ENCODE results near the gene ID3.

Gene ID3

GRCh38 chr1:23558872-23559135 lies 497 bp downstream of the ID3 start:
- Histone ChIP-seq H3K36me3 (peaks cover 0 to 24% (median 10%) of the 10 kb centered on the region in 11 experiments; a peak in 11 of 22 replicates), H3K4me3 (peak overlapping the region; percentile 77 to 97 (median 86)), H3K9me3 (replicated peaks in 1 of 11) (no peaks in the 10 kb centered on the region), H3K4me2 (peak overlapping the region; percentile 83 to 98 (median 92)), H3K27ac (peak overlapping the region; percentile 81 to 96 (median 91); a peak in 21 of 22 replicates), H3K4me1 (peaks cover 72 to 87% (median 78%) of the 10 kb centered on the region in 10 experiments), H3K9ac (peak overlapping the region; percentile 83 to 91 (median 87)), H3K27me3 (peaks cover 0 to 3% (median 0%) of the 10 kb centered on the region in 11 experiments; a peak in 2 of 22 replicates), H4K20me1 (peaks cover 14 to 33% (median 27%) of the 10 kb centered on the region in 11 experiments; a peak in 20 of 22 replicates)
- TF ChIP-seq Cebpa-rat (IDR thresholded peaks at IDR 0.05), result no peak

GRCh38 chr1:23558140-23558871 lies 995 bp downstream of the ID3 start:
- Histone ChIP-seq H3K4me2 (peak overlapping the region; percentile 83 to 98 (median 92)), H4K20me1 (peaks cover 14 to 33% (median 27%) of the 10 kb centered on the region in 11 experiments; a peak in 20 of 22 replicates), H3K9me3 (replicated peaks in 1 of 11) (no peaks in the 10 kb centered on the region), H3K36me3 (peaks cover 0 to 24% (median 10%) of the 10 kb centered on the region in 11 experiments; a peak in 11 of 22 replicates), H3K4me3 (peak overlapping the region; percentile 77 to 97 (median 86)), H3K4me1 (peaks cover 72 to 87% (median 78%) of the 10 kb centered on the region in 10 experiments), H3K27ac (peak overlapping the region; percentile 81 to 96 (median 91)), H3K9ac (peak overlapping the region; percentile 83 to 91 (median 87)), H3K27me3 (peaks cover 0 to 8% (median 0%) of the 10 kb centered on the region in 11 experiments; a peak in 3 of 22 replicates)
- no peak for TF ChIP-seq Cebpa-rat (IDR thresholded peaks at IDR 0.05)

GRCh38 chr1:23557471-23558124 lies 1.7 kb downstream of the ID3 start:
- TF ChIP-seq Cebpa-rat (IDR thresholded peaks at IDR 0.05), result no peak
- peak overlapping the region; percentile 81 to 96 (median 91); a peak in 21 of 22 replicates for H3K27ac ChIP-seq
- H3K9ac ChIP-seq, result peak overlapping the region; percentile 83 to 91 (median 87)
- H3K9me3 ChIP-seq (replicated peaks in 1 of 11), result no peaks in the 10 kb centered on the region
- H3K36me3 ChIP-seq, result peaks cover 0 to 24% (median 10%) of the 10 kb centered on the region in 11 experiments; a peak in 11 of 22 replicates
- H4K20me1 ChIP-seq, result peaks cover 14 to 33% (median 27%) of the 10 kb centered on the region in 11 experiments; a peak in 20 of 22 replicates
- H3K4me2 ChIP-seq, result peak overlapping the region; percentile 83 to 98 (median 92)
- peaks cover 0 to 9% (median 0%) of the 10 kb centered on the region in 11 experiments; a peak in 3 of 22 replicates for H3K27me3 ChIP-seq
- H3K4me3 ChIP-seq, result peak overlapping the region; percentile 77 to 97 (median 86)
- H3K4me1 ChIP-seq, result peaks cover 65 to 87% (median 78%) of the 10 kb centered on the region in 10 experiments

GRCh38 chr1:23556635-23557470 lies 2.4 kb downstream of the ID3 start:
- Histone ChIP-seq H3K9me3 (replicated peaks in 1 of 11) (no peaks in the 10 kb centered on the region), H3K27me3 (peaks cover 0 to 9% (median 0%) of the 10 kb centered on the region in 11 experiments; a peak in 3 of 22 replicates), H3K27ac (peak overlapping the region in 9 of 11 experiments; percentile 81 to 96 (median 91); a peak in 19 of 22 replicates), H4K20me1 (peaks cover 14 to 33% (median 27%) of the 10 kb centered on the region in 11 experiments; a peak in 20 of 22 replicates), H3K9ac (peak overlapping the region; percentile 83 to 91 (median 87)), H3K4me3 (peak overlapping the region; percentile 77 to 97 (median 86)), H3K4me2 (peak overlapping the region; percentile 83 to 98 (median 92)), H3K36me3 (peaks cover 0 to 24% (median 10%) of the 10 kb centered on the region in 11 experiments; a peak in 11 of 22 replicates), H3K4me1 (peaks cover 58 to 87% (median 77%) of the 10 kb centered on the region in 10 experiments)
- TF ChIP-seq Cebpa-rat (IDR thresholded peaks at IDR 0.05), result no peak

GRCh38 chr1:23555986-23556634 lies 3.2 kb downstream of the ID3 start:
- H3K27ac ChIP-seq, result peak overlapping the region in 9 of 11 experiments; percentile 81 to 96 (median 91); a peak in 19 of 22 replicates
- H3K27me3 ChIP-seq, result peaks cover 0 to 9% (median 0%) of the 10 kb centered on the region in 11 experiments; a peak in 3 of 22 replicates
- peak overlapping the region; percentile 83 to 91 (median 87); a peak in 21 of 22 replicates for H3K9ac ChIP-seq
- H3K4me1 ChIP-seq, result peaks cover 50 to 87% (median 75%) of the 10 kb centered on the region in 10 experiments
- peak overlapping the region; percentile 83 to 98 (median 92) for H3K4me2 ChIP-seq
- no peak for TF ChIP-seq Cebpa-rat (IDR thresholded peaks at IDR 0.05)
- peaks cover 14 to 33% (median 27%) of the 10 kb centered on the region in 11 experiments; a peak in 20 of 22 replicates for H4K20me1 ChIP-seq
- no peaks in the 10 kb centered on the region for H3K9me3 ChIP-seq (replicated peaks in 1 of 11)
- peaks cover 0 to 24% (median 10%) of the 10 kb centered on the region in 11 experiments; a peak in 11 of 22 replicates for H3K36me3 ChIP-seq
- peak overlapping the region; percentile 77 to 97 (median 86); a peak in 19 of 20 replicates for H3K4me3 ChIP-seq

DNA sequence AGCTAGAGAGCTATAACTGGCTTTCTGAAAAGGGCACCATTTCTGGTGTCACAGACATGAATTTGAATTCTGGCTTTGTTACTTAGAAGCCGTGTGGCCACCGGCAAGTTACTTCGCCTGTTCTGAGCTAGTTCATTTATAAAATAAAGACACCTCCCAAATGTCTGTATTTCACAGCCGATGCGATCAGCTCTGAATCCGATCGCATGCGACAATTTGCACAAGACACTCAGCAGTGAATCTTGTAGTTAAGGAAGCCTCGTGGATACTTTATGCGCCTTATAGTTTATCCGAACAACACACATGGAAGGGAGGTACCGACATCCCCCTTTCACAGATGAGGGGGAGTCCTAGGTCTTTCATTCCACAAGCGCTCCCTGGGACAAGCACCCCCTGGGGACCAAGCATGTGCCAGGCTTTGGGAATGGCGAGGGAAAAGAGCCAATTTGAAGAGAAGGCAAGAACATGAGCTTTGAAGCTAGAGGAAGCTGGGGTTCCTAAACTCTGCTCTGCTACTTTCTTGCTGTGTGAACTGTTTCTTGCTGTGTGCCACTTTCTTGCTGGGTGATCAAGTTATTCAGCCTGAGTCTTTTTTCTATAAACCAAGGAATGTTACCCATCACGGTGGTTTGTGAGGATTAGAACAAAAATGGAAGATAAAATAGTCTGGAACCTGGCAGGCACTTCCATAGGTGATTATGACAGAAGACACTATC lies 3.9 kb downstream of the ID3 start:
- H3K4me1 ChIP-seq, result peaks cover 44 to 86% (median 75%) of the 10 kb centered on the region in 10 experiments
- TF ChIP-seq Cebpa-rat (IDR thresholded peaks at IDR 0.05), result no peak
- H3K27ac ChIP-seq, result peak overlapping the region; percentile 22 to 96 (median 90); a peak in 21 of 22 replicates
- peak overlapping the region; percentile 83 to 98 (median 92) for H3K4me2 ChIP-seq
- peak overlapping the region; percentile 77 to 97 (median 86) for H3K4me3 ChIP-seq
- H3K36me3 ChIP-seq, result peaks cover 0 to 24% (median 10%) of the 10 kb centered on the region in 11 experiments; a peak in 11 of 22 replicates
- H4K20me1 ChIP-seq, result peaks cover 14 to 33% (median 27%) of the 10 kb centered on the region in 11 experiments; a peak in 20 of 22 replicates
- peaks cover 0 to 9% (median 0%) of the 10 kb centered on the region in 11 experiments; a peak in 3 of 22 replicates for H3K27me3 ChIP-seq
- H3K9ac ChIP-seq, result peak overlapping the region; percentile 83 to 91 (median 87)
- no peaks in the 10 kb centered on the region for H3K9me3 ChIP-seq (replicated peaks in 1 of 11)

Measured in BLaER1 treated with 17β-estradiol and CSF1 and Interleukin-3, amounts not matched to agents 10 nM and 100 nM (cell line).